Ishikawa (cell line): ENCODE data around the gene KMT2E.

Source experiments
- CEBPB ChIP-seq: IDR thresholded peaks from 2 replicates; pipeline ENCODE4 v1.6.1; 2012
- CREB1 ChIP-seq: IDR thresholded peaks from 2 replicates; pipeline ENCODE4 v1.6.1; 2012; ENCODE audit warnings: low read depth
- EP300 ChIP-seq: IDR thresholded peaks from 2 replicates; pipeline ENCODE4 v1.6.1; 2012; ENCODE audit warnings: borderline replicate concordance
- MAX ChIP-seq: IDR thresholded peaks from 2 replicates; pipeline ENCODE4 v1.6.1; 2012
- RAD21 ChIP-seq: IDR thresholded peaks from 2 replicates; pipeline ENCODE4 v1.6.1; 2012; ENCODE audit warnings: low read depth
- REST ChIP-seq: IDR thresholded peaks from 2 replicates; pipeline ENCODE4 v1.6.1; 2012; ENCODE audit warnings: low read depth, mild to moderate bottlenecking
- TAF1 ChIP-seq: IDR thresholded peaks from 2 replicates; pipeline ENCODE4 v1.6.1; 2012; ENCODE audit warnings: low read depth, mild to moderate bottlenecking
- TCF12 ChIP-seq: IDR thresholded peaks from 2 replicates; pipeline ENCODE4 v1.6.1; 2012; ENCODE audit warnings: low read depth
- USF1 ChIP-seq: IDR thresholded peaks from 2 replicates; pipeline ENCODE4 v1.6.1; 2012
- YY1 ChIP-seq: IDR thresholded peaks from 2 replicates; pipeline ENCODE4 v1.6.1; 2012; ENCODE audit warnings: low read depth

- no peak for TF ChIP-seq RAD21
- no peak for TF ChIP-seq MAX
- TF ChIP-seq USF1 = no peak
- TF ChIP-seq REST = no peak
- TF ChIP-seq YY1 = no peak
- TF ChIP-seq CEBPB = no peak
- no peak for TF ChIP-seq EP300
- no peak for TF ChIP-seq TAF1
- TF ChIP-seq TCF12 = no peak
- TF ChIP-seq CREB1 = no peak
These were observed 10.7 kb downstream of the KMT2E start for GRCh38 chr7:105024734-105025133.
